Stimulated activated naive CD8-positive, alpha-beta T cell treated with anti-CD3 and anti-CD28 coated beads, Interleukin-15, Interleukin-2, amounts not matched to agents 100 ng/mL and 50 ng/mL, for 24 hours (primary cell): ENCODE measurements around the gene CNEP1R1.

Experiments
- H3K27ac Mint-ChIP-seq: one replicate; pipeline ENCODE4 v1.8.0; 2021; ENCODE audit warnings: mild to moderate bottlenecking, mixed read lengths
- H3K27me3 Mint-ChIP-seq: one replicate; pipeline ENCODE4 v1.8.0; 2021; ENCODE audit warnings: mixed read lengths
- H3K36me3 Mint-ChIP-seq: one replicate; pipeline ENCODE4 v1.8.0; 2021; ENCODE audit warnings: low read depth, mixed read lengths
- H3K4me1 Mint-ChIP-seq: one replicate; pipeline ENCODE4 v1.8.0; 2021; ENCODE audit warnings: low read depth, mixed read lengths
- H3K4me3 Mint-ChIP-seq: one replicate; pipeline ENCODE4 v1.8.0; 2021; ENCODE audit warnings: mild to moderate bottlenecking, mixed read lengths
- H3K9me3 Mint-ChIP-seq: one replicate; pipeline ENCODE4 v1.8.0; 2021; ENCODE audit warnings: mixed read lengths

The CNEP1R1 gene

DNA sequence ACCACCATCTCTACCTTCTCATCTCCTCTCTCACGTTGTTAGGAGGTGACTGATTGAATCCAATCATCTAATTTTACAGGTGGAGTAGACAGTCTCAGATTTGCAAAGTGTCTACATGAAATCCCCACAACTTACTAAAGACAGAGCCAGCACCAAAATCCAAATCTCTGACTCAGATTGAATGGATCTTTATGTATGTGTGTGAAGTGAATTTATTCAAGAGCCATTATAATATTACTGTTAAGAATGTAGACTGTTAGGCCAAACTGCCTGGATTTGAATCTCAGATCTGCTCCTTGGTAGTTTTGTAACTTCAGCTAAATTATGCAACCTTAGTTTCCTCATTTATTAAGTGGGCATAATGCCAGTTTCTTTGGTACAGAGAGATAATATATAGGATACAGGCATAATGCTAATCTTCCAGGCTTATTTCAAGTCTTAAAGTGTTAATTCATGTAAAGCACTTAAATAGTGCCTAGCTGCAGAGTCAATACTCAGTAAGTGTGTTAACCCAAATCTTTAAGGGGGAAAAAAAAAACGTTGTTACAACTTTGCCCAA lies 12.7 kb downstream of the CNEP1R1 start:
- H3K4me1 Mint-ChIP-seq, result peaks cover 15% of the 10 kb centered on the region

DNA sequence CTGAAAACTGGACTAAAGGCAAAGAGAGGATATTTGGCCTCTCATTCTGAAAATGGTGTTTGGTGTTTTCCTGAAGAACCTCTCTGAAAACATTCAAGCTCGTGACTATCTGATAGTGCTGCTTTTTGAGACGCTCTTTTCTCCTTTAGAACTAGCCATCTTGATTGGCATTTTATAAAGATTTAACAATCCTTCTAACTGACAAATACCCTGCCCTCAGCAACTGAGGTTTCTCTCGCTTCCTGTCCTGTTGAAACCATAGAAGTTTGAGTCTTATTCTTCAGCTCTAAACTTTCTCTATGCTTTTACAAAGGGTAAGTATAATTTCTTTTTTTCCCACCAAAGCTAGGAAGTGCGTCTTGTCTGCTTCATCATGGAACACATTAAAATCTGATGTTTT lies 13.3 kb downstream of the CNEP1R1 start:
- Mint-ChIP-seq H3K27ac (peak overlapping the region; percentile 24), H3K36me3 (peaks cover 22% of the 10 kb centered on the region), H3K4me3 (no peak overlapping the region), H3K4me1 (peaks cover 15% of the 10 kb centered on the region), H3K27me3 (no peaks in the 10 kb centered on the region), H3K9me3 (no peaks in the 10 kb centered on the region)

More for the DNA sequence above, 12.7 kb downstream of the CNEP1R1 start:
- Mint-ChIP-seq H3K9me3 (no peaks in the 10 kb centered on the region), H3K27ac (peak overlapping the region; percentile 5), H3K4me3 (no peak overlapping the region), H3K27me3 (no peaks in the 10 kb centered on the region), H3K36me3 (peaks cover 22% of the 10 kb centered on the region)

DNA sequence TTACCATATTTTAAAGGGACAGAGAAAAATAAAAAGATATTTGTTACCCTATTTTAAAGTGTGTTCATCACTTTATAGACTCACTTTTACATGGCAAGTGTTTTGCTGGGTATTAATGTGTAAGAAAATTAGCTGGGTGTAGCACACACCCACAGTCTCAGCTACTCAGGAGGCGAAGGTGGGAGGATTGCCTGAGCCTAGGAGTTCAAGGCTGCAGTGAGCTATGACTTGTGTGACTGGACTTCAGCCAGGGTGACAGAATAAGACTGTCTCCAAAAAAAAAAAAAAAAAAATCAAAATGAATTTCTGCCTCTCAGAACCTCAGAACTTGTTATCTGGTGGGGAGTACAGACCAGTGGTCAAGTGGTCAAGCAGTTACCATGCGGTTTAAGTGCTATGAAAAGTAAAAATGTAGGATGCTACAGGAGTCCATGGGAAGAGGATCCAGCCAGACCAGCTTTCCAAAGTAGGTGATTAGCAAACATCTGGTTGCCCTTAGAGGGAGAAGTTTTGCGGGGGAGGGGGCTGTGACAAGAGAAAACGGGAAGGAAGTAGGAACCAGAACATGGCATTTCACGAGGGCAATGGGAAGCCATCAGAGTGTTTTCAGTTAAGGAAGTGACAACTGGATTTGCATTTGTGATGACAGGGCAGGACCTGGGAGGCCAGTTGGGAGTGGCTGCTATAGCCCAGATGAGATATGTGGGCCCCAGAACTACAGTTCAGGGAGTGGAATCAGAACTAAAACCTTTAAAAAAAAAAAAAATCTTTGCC lies 13.9 kb downstream of the CNEP1R1 start:
- peaks cover 15% of the 10 kb centered on the region for H3K4me1 Mint-ChIP-seq
- H3K27ac Mint-ChIP-seq, result peak overlapping the region; percentile 41

DNA sequence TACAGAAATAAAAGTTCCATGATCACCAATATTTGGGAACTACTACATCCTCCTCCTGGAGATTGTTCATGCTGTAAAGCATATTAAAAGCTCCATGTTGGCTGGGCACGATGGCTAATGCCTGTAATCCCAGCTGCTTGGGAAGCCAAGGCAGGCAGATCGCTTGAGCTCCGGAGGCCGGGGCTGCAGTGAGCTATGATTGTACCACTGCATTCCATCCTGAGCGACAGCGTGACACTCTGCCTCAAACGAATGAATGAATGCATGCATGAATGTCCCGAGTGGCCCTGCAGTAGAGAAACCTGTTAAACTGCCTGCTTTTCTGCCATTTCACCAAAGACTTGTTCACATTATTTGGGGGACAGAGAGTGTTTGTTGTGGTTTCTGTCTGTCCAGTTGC lies 15.0 kb downstream of the CNEP1R1 start:
- peaks cover 15% of the 10 kb centered on the region for H3K4me1 Mint-ChIP-seq
- H3K9me3 Mint-ChIP-seq, result no peaks in the 10 kb centered on the region
- peaks cover 15% of the 10 kb centered on the region for H3K36me3 Mint-ChIP-seq
- H3K27me3 Mint-ChIP-seq, result peaks cover 3% of the 10 kb centered on the region
- H3K27ac Mint-ChIP-seq, result no peak overlapping the region
- no peak overlapping the region for H3K4me3 Mint-ChIP-seq

More for the DNA sequence above, 13.9 kb downstream of the CNEP1R1 start:
- Mint-ChIP-seq H3K9me3 (no peaks in the 10 kb centered on the region), H3K4me3 (no peak overlapping the region), H3K36me3 (peaks cover 21% of the 10 kb centered on the region), H3K27me3 (peaks cover under 1% of the 10 kb centered on the region)

DNA sequence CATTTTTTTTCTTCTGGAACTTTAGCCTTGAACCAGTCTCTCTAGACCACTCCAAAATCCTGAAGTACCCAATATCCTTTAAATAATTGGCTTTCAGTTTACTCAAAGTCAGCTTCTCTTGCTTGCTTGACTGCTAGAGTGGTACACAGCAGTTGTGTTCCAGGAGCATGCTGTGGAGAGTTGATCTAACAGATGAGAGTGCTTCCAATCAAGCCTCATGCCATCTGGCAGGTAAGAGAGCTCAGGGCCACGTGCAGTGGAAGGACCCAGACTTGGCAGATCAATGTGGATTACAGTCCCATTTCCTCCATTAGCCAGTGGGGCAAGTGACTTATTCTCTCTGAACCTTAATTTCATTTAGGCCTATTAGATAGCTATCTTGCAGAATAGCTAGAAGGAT lies 15.7 kb downstream of the CNEP1R1 start:
- Mint-ChIP-seq H3K27ac (no peak overlapping the region), H3K36me3 (peaks cover 8% of the 10 kb centered on the region), H3K4me3 (no peak overlapping the region), H3K9me3 (no peaks in the 10 kb centered on the region), H3K4me1 (peaks cover 15% of the 10 kb centered on the region), H3K27me3 (peaks cover 6% of the 10 kb centered on the region)

DNA sequence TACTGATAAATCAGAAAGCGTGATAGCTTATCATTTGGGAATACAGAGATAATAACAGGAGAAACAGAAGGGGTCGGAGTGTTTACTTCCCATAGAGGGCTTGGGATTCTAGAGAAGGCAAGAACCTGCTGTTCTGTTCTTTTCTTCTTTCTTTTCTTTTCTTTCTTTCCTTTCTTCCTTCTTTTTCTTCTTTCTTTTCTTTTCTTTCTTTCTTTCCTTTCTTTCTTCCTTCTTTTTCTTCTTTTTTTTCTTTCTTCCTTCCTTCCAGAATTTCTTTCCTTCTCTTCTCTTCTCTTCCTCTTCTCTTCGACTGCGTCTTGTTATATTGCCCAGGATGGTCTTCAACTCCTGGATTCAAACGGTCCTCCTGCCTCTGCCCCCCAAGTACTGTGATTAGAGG lies 18.3 kb downstream of the CNEP1R1 start:
- no peak overlapping the region for H3K27ac Mint-ChIP-seq
- peaks cover 7% of the 10 kb centered on the region for H3K4me1 Mint-ChIP-seq
- peaks cover 6% of the 10 kb centered on the region for H3K27me3 Mint-ChIP-seq
- H3K36me3 Mint-ChIP-seq, result no peaks in the 10 kb centered on the region
- H3K9me3 Mint-ChIP-seq, result no peaks in the 10 kb centered on the region
- H3K4me3 Mint-ChIP-seq, result no peak overlapping the region

DNA sequence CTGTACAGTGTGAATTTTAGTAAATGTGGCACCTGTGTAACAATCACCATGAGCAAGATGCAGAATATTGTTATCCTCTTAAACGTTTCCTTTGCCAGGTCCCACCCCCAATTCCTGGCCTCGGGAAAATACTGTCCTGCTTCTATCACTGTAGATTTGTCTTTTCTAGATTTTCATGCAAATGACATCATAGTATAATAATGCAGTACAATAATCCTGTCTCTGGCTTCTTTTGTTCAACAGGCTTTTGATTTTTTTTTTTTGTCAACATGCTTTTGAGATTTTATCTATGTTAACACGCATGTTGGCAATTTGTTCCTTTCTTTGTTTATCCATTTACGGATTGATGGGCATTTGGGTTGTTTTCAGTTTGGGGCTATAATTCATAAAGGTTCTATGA lies 20.4 kb downstream of the CNEP1R1 start:
- Mint-ChIP-seq H3K27ac (no peak overlapping the region), H3K4me1 (no peaks in the 10 kb centered on the region), H3K36me3 (no peaks in the 10 kb centered on the region)

DNA sequence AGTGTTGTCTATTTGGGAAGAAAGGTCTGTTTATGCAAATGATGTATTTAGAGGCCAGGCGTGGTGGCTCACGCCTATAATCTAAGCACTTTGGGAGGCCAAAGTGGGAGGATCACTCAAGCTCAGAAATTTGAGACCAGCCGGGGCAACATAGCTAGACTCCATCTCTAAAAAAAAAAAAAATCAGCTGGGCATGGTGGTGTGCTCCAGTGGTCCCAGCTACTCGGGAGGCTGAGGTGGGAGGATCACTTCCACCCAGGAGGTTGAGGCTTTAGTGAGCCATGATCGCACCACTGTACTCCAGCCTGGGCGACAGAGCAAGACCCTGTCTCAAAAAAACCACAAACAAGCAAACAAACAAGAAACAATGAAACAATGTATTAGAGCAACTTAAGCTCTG lies 21.8 kb downstream of the CNEP1R1 start:
- no peak overlapping the region for H3K27ac Mint-ChIP-seq
- H3K27me3 Mint-ChIP-seq, result peaks cover 6% of the 10 kb centered on the region
- H3K4me1 Mint-ChIP-seq, result no peaks in the 10 kb centered on the region
- no peaks in the 10 kb centered on the region for H3K9me3 Mint-ChIP-seq
- H3K36me3 Mint-ChIP-seq, result no peaks in the 10 kb centered on the region
- H3K4me3 Mint-ChIP-seq, result no peak overlapping the region

More for the DNA sequence above, 20.4 kb downstream of the CNEP1R1 start:
- peaks cover 6% of the 10 kb centered on the region for H3K27me3 Mint-ChIP-seq
- no peak overlapping the region for H3K4me3 Mint-ChIP-seq
- H3K9me3 Mint-ChIP-seq, result no peaks in the 10 kb centered on the region

DNA sequence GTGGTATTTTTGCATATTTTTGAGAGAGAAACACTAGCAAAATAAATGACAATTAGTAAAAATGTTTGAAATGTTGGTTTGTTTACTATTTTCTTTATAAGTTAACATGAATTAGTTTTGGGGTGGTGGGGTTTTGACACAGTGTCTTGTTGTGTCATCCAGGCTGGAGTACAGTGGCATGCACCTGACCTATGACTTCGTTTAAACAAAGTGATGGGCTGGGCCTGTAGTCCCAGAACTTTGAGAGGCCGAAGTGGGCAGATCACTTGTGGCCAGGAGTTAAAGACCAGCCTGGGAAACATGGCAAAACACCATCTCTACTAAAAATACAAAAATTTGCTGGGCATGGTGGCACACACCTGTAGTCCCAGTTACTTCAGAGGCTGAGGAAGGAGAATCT lies 22.8 kb downstream of the CNEP1R1 start:
- Mint-ChIP-seq H3K27ac (no peak overlapping the region), H3K27me3 (peaks cover 6% of the 10 kb centered on the region), H3K4me1 (no peaks in the 10 kb centered on the region), H3K36me3 (no peaks in the 10 kb centered on the region), H3K4me3 (no peak overlapping the region), H3K9me3 (no peaks in the 10 kb centered on the region)

DNA sequence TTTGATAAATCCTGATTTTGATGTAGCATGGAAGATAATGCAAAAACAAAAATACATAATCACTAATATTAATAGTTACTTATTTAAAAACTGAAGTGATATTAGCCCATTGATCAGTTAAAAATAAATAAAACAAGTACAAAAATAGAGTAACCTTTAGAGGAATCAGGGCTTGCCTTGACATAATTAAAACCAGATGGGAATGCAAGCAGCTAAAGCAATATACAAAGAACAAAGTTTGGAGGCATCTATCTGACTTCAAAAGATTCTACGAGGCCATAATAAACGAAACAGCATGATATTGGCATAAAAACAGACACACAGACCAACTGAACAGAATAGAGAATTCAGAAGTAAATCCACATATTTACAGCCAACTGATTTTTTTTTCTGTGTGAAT lies 25.8 kb downstream of the CNEP1R1 start:
- H3K36me3 Mint-ChIP-seq, result no peaks in the 10 kb centered on the region
- H3K4me3 Mint-ChIP-seq, result no peak overlapping the region
- H3K9me3 Mint-ChIP-seq, result no peaks in the 10 kb centered on the region
- no peaks in the 10 kb centered on the region for H3K27me3 Mint-ChIP-seq
- H3K27ac Mint-ChIP-seq, result no peak overlapping the region
- no peaks in the 10 kb centered on the region for H3K4me1 Mint-ChIP-seq

DNA sequence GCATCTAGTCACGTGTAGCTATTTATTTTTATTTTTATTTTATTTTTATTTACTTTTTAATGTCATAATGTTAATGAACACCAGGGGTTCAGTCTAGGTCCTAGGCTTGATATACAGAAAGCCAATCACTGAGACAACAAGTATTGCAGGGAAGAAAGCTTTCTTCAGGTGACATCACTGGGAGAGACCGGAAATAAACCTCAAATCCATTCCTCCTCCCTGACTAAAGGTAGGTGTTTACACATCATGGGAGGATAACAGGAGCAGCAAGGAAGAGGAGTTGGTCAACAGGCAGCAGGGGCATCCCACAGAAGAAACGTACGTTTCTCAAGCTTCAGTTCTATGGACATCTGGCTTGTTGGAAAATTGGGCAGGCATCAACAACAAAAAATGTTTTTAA lies 31.2 kb downstream of the CNEP1R1 start:
- Mint-ChIP-seq H3K4me3 (no peak overlapping the region), H3K36me3 (no peaks in the 10 kb centered on the region), H3K27me3 (no peaks in the 10 kb centered on the region), H3K27ac (no peak overlapping the region), H3K9me3 (peaks cover 5% of the 10 kb centered on the region), H3K4me1 (no peaks in the 10 kb centered on the region)

DNA sequence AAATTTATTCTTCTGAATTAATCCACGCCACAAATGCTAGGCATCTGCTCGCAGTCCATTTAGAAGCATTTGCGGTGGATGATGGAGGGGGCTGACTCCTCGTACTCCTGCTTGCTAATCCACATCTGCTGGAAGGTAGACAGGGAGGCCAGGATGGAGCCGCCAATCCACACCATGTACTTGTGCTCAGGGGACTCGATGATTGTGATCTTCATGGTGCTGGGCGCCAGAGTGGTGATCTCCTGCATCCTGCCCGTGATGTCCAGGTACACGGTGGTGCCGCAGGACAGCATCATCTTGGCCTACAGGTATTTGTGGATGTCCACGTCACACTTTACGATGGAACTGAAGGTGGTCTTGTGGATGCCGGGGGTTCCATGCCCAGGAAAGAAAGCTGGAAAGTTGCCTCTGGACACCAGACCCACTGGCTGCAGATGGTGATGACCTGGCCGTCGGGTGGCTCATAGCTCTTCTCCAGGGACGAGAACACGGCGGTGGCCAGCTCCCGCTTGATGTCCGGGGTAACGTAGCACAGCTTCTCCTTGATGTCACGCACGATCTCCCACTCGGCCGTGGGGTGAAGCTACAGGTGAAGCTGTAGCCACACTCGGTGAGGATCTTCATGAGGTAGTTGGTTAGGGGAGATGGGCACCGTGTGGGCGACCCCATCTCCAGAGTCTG lies 33.2 kb downstream of the CNEP1R1 start:
- no peak overlapping the region for H3K27ac Mint-ChIP-seq
- peaks cover 5% of the 10 kb centered on the region for H3K9me3 Mint-ChIP-seq
- no peak overlapping the region for H3K4me3 Mint-ChIP-seq
- H3K27me3 Mint-ChIP-seq, result no peaks in the 10 kb centered on the region
- H3K36me3 Mint-ChIP-seq, result no peaks in the 10 kb centered on the region
- H3K4me1 Mint-ChIP-seq, result no peaks in the 10 kb centered on the region

DNA sequence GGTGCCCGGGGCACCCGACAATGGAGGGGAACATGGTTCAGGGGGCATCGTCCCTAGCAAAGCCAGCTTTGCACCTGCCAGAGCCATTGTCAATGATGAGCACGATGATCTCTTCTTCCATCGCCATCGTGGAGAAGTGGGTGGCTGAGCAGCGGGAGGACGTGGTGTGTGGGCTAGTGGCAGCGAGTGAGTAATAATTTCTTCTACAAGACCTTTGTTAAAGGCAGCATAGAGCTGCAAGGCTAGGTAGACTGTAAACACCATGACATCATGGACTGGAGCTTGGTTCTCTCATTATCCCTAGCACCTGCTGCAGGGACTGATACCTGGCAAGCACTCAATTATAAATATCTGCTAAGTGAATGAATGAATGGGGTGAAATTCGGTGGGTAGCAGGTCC lies 34.1 kb downstream of the CNEP1R1 start:
- H3K27ac Mint-ChIP-seq, result no peak overlapping the region
- no peak overlapping the region for H3K4me3 Mint-ChIP-seq
- peaks cover 5% of the 10 kb centered on the region for H3K9me3 Mint-ChIP-seq
- H3K27me3 Mint-ChIP-seq, result no peaks in the 10 kb centered on the region
- H3K36me3 Mint-ChIP-seq, result no peaks in the 10 kb centered on the region
- no peaks in the 10 kb centered on the region for H3K4me1 Mint-ChIP-seq

DNA sequence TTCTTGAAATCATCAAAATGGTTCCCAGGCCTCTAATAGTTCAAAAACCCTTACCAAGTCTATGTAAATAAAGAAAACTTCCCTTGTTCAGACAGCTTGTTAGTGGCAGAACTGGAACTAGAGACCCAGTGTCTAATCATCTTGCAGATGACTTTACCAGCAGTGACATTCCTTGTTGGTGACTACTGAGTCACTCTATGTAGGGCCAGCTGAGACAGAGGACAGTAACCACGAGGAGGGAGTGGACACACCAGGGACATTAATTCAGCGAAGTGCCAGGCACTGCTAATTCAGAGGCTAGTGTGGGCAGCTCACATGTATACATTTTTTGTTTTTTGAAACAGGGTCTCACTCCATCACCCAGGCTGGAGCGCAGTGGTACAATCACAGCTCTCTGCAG lies 34.6 kb downstream of the CNEP1R1 start:
- no peaks in the 10 kb centered on the region for H3K36me3 Mint-ChIP-seq
- H3K4me1 Mint-ChIP-seq, result no peaks in the 10 kb centered on the region
- no peaks in the 10 kb centered on the region for H3K27me3 Mint-ChIP-seq
- H3K27ac Mint-ChIP-seq, result no peak overlapping the region
- peaks cover 5% of the 10 kb centered on the region for H3K9me3 Mint-ChIP-seq
- no peak overlapping the region for H3K4me3 Mint-ChIP-seq

DNA sequence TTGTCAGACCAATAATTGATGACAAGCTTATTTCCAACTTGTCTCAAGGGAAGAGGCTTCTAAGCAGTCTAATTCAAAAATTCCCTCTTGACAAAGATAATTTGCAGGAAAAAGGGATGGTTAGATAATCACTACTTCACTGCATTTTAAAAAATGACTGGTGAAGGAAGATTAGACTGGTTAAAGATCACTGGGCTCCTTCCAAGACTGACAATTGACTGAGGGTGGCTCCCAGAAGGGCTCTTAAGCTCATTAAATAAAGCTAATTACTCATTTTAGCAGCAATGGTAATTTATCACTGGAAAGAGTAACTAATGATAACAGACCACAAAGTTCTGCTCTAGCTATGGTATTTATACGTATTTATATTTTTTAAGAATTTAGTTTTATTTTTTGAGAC lies 36.3 kb downstream of the CNEP1R1 start:
- H3K27ac Mint-ChIP-seq, result no peak overlapping the region
- H3K9me3 Mint-ChIP-seq, result peaks cover 2% of the 10 kb centered on the region
- no peaks in the 10 kb centered on the region for H3K27me3 Mint-ChIP-seq
- H3K36me3 Mint-ChIP-seq, result no peaks in the 10 kb centered on the region
- H3K4me3 Mint-ChIP-seq, result no peak overlapping the region
- peaks cover 3% of the 10 kb centered on the region for H3K4me1 Mint-ChIP-seq
